Lower leg skin (tissue), 3 donors: Measurements from ENCODE around the gene PRTN3.

Source experiments
- CTCF ChIP-seq, 3 donors: fragments of 450-650 bp; IDR thresholded peaks; one replicate each; pipeline ENCODE4 v1.5.1; 2016; ENCODE audit warnings: antibody characterized with exemption in 3 of 3, mild to moderate bottlenecking in 3 of 3, moderate library complexity in 2 of 3
- POLR2A ChIP-seq, 2 donors: fragments of 450-650 bp; IDR thresholded peaks; one replicate each; pipeline ENCODE4 v1.6.1; 2016 to 2017; ENCODE audit warnings: antibody characterized with exemption in 2 of 2, mild to moderate bottlenecking in 1 of 2, moderate library complexity in 1 of 2

- TF ChIP-seq POLR2A (IDR thresholded peaks at IDR 0.05) (no peak), CTCF (IDR thresholded peaks at IDR 0.05) (no peak)
Measured at GRCh38 chr19:888581-889385, 48.0 kb downstream of the PRTN3 start.
